Neuronal stem cell (in vitro differentiated cells): ENCODE results near the gene UMODL1.

Source experiments
- DNase-seq: peaks from one replicate; pipeline ENCODE4 v3.0.0-alpha.2; 2013; ENCODE audit warnings: low spot score
- H2AFZ ChIP-seq: one replicate; pipeline ENCODE4 v1.6.1; 2013; ENCODE audit warnings: mild to moderate bottlenecking, low read length, inconsistent platforms
- H2AK5ac ChIP-seq: 2 replicates; pipeline ENCODE4 v1.6.1; 2013; ENCODE audit warnings: low read depth, mild to moderate bottlenecking, inconsistent platforms, low read length, moderate library complexity, mixed read lengths
- H2BK120ac ChIP-seq: 2 replicates; pipeline ENCODE4 v1.6.1; 2013; ENCODE audit warnings: low read depth, mild to moderate bottlenecking, inconsistent platforms, low read length, moderate library complexity, mixed read lengths
- H2BK12ac ChIP-seq: one replicate; pipeline ENCODE4 v1.6.1; 2013; ENCODE audit warnings: low read length, inconsistent platforms
- H2BK15ac ChIP-seq: 2 replicates; pipeline ENCODE4 v1.6.1; 2013; ENCODE audit warnings: mild to moderate bottlenecking, low read length, inconsistent platforms, mixed read lengths
- H2BK5ac ChIP-seq: one replicate; pipeline ENCODE4 v1.6.1; 2013; ENCODE audit warnings: inconsistent platforms, mild to moderate bottlenecking, low read length, moderate library complexity
- H3K14ac ChIP-seq: one replicate; pipeline ENCODE4 v1.6.1; 2013; ENCODE audit warnings: low read length, inconsistent platforms
- H3K18ac ChIP-seq: 2 replicates; pipeline ENCODE4 v1.6.1; 2013; ENCODE audit warnings: low read length, inconsistent platforms
- H3K23ac ChIP-seq: 2 replicates; pipeline ENCODE4 v1.6.1; 2013; ENCODE audit warnings: low read depth, mild to moderate bottlenecking, mixed read lengths, low read length, inconsistent platforms; ENCODE audit not compliant: poor library complexity
- H3K27ac ChIP-seq: replicated peaks from 3 replicates; pipeline ENCODE4 v1.5.1; 2013; ENCODE audit warnings: low read length, inconsistent platforms
- H3K27me3 ChIP-seq, 3 experiments: 2 replicates each; pipeline ENCODE4 v1.6.1; 2013; ENCODE audit warnings: low read length in 3 of 3, mild to moderate bottlenecking in 2 of 3, inconsistent platforms in 1 of 3, low read depth in 1 of 3, mixed read lengths in 1 of 3, moderate library complexity in 1 of 3; ENCODE audit not compliant: control insufficient read depth in 3 of 3, insufficient read depth in 3 of 3
- H3K36me3 ChIP-seq, 2 donors: replicated peaks in 1 of 2; 2 replicates each; pipeline ENCODE4 v1.6.1; 2013; ENCODE audit warnings: low read length in 2 of 2; ENCODE audit not compliant: control insufficient read depth in 2 of 2, insufficient read depth in 2 of 2
- H3K4ac ChIP-seq: 2 replicates; pipeline ENCODE4 v1.6.1; 2013; ENCODE audit warnings: inconsistent platforms, mild to moderate bottlenecking, low read length, moderate library complexity
- H3K4me1 ChIP-seq, 2 donors: 1 replicate in 1 of 2; 2 replicates in 1 of 2; pipeline ENCODE4 v1.6.1; 2013; ENCODE audit warnings: low read length in 2 of 2, low read depth in 1 of 2; ENCODE audit not compliant: control insufficient read depth in 2 of 2, insufficient read depth in 1 of 2
- H3K4me2 ChIP-seq: one replicate; pipeline ENCODE4 v1.6.1; 2013; ENCODE audit warnings: mild to moderate bottlenecking, low read length, inconsistent platforms; ENCODE audit not compliant: insufficient read depth, poor library complexity, severe bottlenecking
- H3K4me3 ChIP-seq, 2 donors: 2 replicates each; pipeline ENCODE4 v1.5.1; 2013; ENCODE audit warnings: low read length in 2 of 2, mild to moderate bottlenecking in 2 of 2, inconsistent platforms in 1 of 2, moderate library complexity in 1 of 2
- H3K79me1 ChIP-seq: one replicate; pipeline ENCODE4 v1.6.1; 2013; ENCODE audit warnings: low read depth, mild to moderate bottlenecking, inconsistent platforms, low read length, moderate library complexity
- H3K9ac ChIP-seq: one replicate; pipeline ENCODE4 v1.6.1; 2013; ENCODE audit warnings: mild to moderate bottlenecking, low read depth, low read length, inconsistent platforms; ENCODE audit not compliant: poor library complexity
- H3K9me3 ChIP-seq, 2 donors: replicated peaks in 1 of 2; 2 replicates each; pipeline versions ENCODE3 to v1.6.1; 2013; ENCODE audit warnings: low read length in 2 of 2, mild to moderate bottlenecking in 2 of 2, inconsistent platforms in 1 of 2, low read depth in 1 of 2, mixed read lengths in 1 of 2, moderate library complexity in 1 of 2; ENCODE audit not compliant: control insufficient read depth in 2 of 2, insufficient read depth in 1 of 2
- H4K8ac ChIP-seq: one replicate; pipeline ENCODE4 v1.6.1; 2013; ENCODE audit warnings: low read depth, mild to moderate bottlenecking, inconsistent platforms, low read length, moderate library complexity
- H4K91ac ChIP-seq: one replicate; pipeline ENCODE4 v1.6.1; 2013; ENCODE audit warnings: low read length, low read depth, mild to moderate bottlenecking, inconsistent platforms; ENCODE audit not compliant: poor library complexity
- WGBS, 2 donors: extraction: QIAGEN DNeasy Blood & Tissue Kit; methylation state at CpG; one replicate each; pipeline ENCODE4 v1.1.7; 2013; ENCODE audit warnings: missing lambda C conversion rate in 2 of 2, mixed read lengths in 1 of 2; ENCODE audit not compliant: insufficient read length in 2 of 2, insufficient replicate concordance in 1 of 2; ENCODE audit errors: extremely low coverage in 2 of 2; 5-methylcytosine and 5-hydroxymethylcytosine counted together

Gene UMODL1

DNA sequence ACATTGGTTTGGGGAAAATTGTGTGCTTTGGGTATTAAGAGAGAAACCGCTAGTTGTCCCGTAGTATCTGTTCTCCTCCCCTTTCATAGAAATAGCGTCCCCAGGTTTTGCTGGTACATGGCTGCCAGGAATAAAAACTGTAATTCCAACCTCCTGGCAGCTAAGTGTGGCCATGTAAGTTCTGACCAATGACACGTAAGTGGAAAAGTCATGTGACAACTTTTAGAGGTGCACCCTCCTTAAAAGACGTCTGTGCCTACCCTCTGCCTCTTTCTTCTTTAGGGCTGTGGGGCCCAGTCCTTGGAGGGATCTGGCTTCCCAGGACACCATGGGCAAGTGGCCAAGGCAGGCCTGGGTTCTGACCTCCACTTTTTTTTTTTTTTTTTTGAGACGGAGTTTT lies 59.3 kb downstream of the UMODL1 start:
- H2BK12ac ChIP-seq = no peak overlapping the region
- no peaks in the 10 kb centered on the region for H3K4me1 ChIP-seq
- H3K79me1 ChIP-seq = no peaks in the 10 kb centered on the region
- no CpG with 5 or more reads among the region's 6 CpGs for WGBS, 2 donors
- H3K9ac ChIP-seq = no peak overlapping the region
- DNase-seq = no peak
- H3K9me3 ChIP-seq = no peaks in the 10 kb centered on the region
- H2AK5ac ChIP-seq = no peak overlapping the region
- H3K4me3 ChIP-seq = no peak overlapping the region
- no peak overlapping the region for H4K91ac ChIP-seq
- no peak overlapping the region for H2BK5ac ChIP-seq
- H3K23ac ChIP-seq = no peak overlapping the region
- no peak overlapping the region for H4K8ac ChIP-seq
- H2BK15ac ChIP-seq = no peak overlapping the region
- no peak overlapping the region for H2AFZ ChIP-seq
- no peak overlapping the region for H3K4me2 ChIP-seq
- no peak overlapping the region for H2BK120ac ChIP-seq
- H3K18ac ChIP-seq = no peak overlapping the region
- H3K14ac ChIP-seq = no peak overlapping the region
- no peaks in the 10 kb centered on the region for H3K27me3 ChIP-seq
- no peak overlapping the region for H3K4ac ChIP-seq
- no peak overlapping the region for H3K27ac ChIP-seq
- peaks cover 0 to 2% of the 10 kb centered on the region in 2 donors for H3K36me3 ChIP-seq

DNA sequence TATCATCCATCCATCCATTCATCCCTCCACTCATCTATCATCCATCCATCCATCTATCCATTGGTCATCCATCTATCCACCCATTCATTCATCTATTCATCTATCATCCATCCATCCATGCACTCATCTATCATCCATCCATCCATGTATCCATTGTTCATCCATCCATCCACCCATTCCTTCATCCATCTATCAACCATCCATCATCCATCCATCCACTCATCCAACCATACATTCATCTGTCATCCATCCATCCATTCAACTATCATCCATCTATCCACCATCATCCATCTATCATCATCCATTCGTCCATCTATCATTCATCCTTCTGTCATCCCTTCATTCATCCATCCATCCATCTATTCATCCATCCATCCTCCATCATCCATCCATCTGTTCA lies 61.1 kb downstream of the UMODL1 start:
- Histone ChIP-seq H4K8ac (no peak overlapping the region), H3K9ac (no peak overlapping the region), H3K23ac (no peak overlapping the region)

GRCh38 chr21:42133131-42133530 lies 62.0 kb downstream of the UMODL1 start:
- no peak overlapping the region for H3K4me3 ChIP-seq
- H3K4me2 ChIP-seq = no peak overlapping the region
- H3K9ac ChIP-seq = no peak overlapping the region
- no CpG with 5 or more reads among the region's 8 CpGs for WGBS, 2 donors
- no peak overlapping the region for H3K23ac ChIP-seq
- H3K18ac ChIP-seq = no peak overlapping the region
- H3K4ac ChIP-seq = no peak overlapping the region
- peaks cover 1% of the 10 kb centered on the region for H3K79me1 ChIP-seq
- H3K4me1 ChIP-seq = no peaks in the 10 kb centered on the region
- DNase-seq = no peak
- H3K27me3 ChIP-seq = no peaks in the 10 kb centered on the region
- peaks cover 0 to 2% of the 10 kb centered on the region in 2 donors for H3K36me3 ChIP-seq
- no peak overlapping the region for H3K14ac ChIP-seq
- H2BK5ac ChIP-seq = no peak overlapping the region
- H4K91ac ChIP-seq = no peak overlapping the region
- no peak overlapping the region for H3K27ac ChIP-seq
- no peak overlapping the region for H2AK5ac ChIP-seq
- no peak overlapping the region for H2AFZ ChIP-seq
- no peaks in the 10 kb centered on the region for H3K9me3 ChIP-seq
- no peak overlapping the region for H2BK120ac ChIP-seq
- H2BK15ac ChIP-seq = no peak overlapping the region
- H2BK12ac ChIP-seq = no peak overlapping the region
- H4K8ac ChIP-seq = no peak overlapping the region

More for the DNA sequence above, 61.1 kb downstream of the UMODL1 start:
- H2BK120ac ChIP-seq = no peak overlapping the region
- no peak overlapping the region for H3K4me3 ChIP-seq
- no peak overlapping the region for H2AFZ ChIP-seq
- H2BK15ac ChIP-seq = no peak overlapping the region
- H3K27ac ChIP-seq = no peak overlapping the region
- no peak overlapping the region for H2BK12ac ChIP-seq
- H3K4me1 ChIP-seq = no peaks in the 10 kb centered on the region
- DNase-seq = no peak
- no peak overlapping the region for H3K14ac ChIP-seq
- no peak overlapping the region for H2AK5ac ChIP-seq
- no peak overlapping the region for H3K4ac ChIP-seq
- H3K18ac ChIP-seq = no peak overlapping the region
- H3K9me3 ChIP-seq = no peaks in the 10 kb centered on the region
- H3K79me1 ChIP-seq = peaks cover 1% of the 10 kb centered on the region
- H3K36me3 ChIP-seq = peaks cover 0 to 2% of the 10 kb centered on the region in 2 donors
- H3K4me2 ChIP-seq = no peak overlapping the region
- no peaks in the 10 kb centered on the region for H3K27me3 ChIP-seq
- no peak overlapping the region for H2BK5ac ChIP-seq
- H4K91ac ChIP-seq = no peak overlapping the region
- whole genome bisulfite sequencing, 2 donors = 100% methylated on average over 1 of the region's 1 CpG

GRCh38 chr21:42135386-42136052 lies 64.4 kb downstream of the UMODL1 start:
- peaks cover 0 to 2% of the 10 kb centered on the region in 2 donors for H3K36me3 ChIP-seq
- no peak overlapping the region for H2BK15ac ChIP-seq
- H3K9me3 ChIP-seq = peaks cover 0 to 2% of the 10 kb centered on the region in 2 donors
- H3K23ac ChIP-seq = no peak overlapping the region
- no peak overlapping the region for H3K9ac ChIP-seq
- peak overlapping the region; percentile 75 for H3K14ac ChIP-seq
- no peak overlapping the region for H4K8ac ChIP-seq
- H3K18ac ChIP-seq = peak overlapping the region; percentile 27
- peaks cover 1% of the 10 kb centered on the region for H3K79me1 ChIP-seq
- no peak overlapping the region for H3K4me3 ChIP-seq
- H3K4me2 ChIP-seq = no peak overlapping the region
- H3K27ac ChIP-seq = no peak overlapping the region
- no CpG with 5 or more reads among the region's 14 CpGs for WGBS, 2 donors
- no peak overlapping the region for H2BK120ac ChIP-seq
- H4K91ac ChIP-seq = no peak overlapping the region
- H2BK12ac ChIP-seq = no peak overlapping the region
- H2AFZ ChIP-seq = no peak overlapping the region
- H2AK5ac ChIP-seq = peak overlapping the region; percentile 17
- DNase-seq = no peak
- H3K27me3 ChIP-seq = no peaks in the 10 kb centered on the region
- H3K4me1 ChIP-seq = peaks cover 0 to 2% of the 10 kb centered on the region in 2 donors
- no peak overlapping the region for H2BK5ac ChIP-seq
- H3K4ac ChIP-seq = no peak overlapping the region
